Esophagus muscularis mucosa (tissue), 4 donors: Measurements from ENCODE around the gene MPRIP. TPM values are rescaled to one million over a fixed set of nuclear protein-coding genes. Genes with fewer than 3 reads are reported as not detected.
A peak's percentile ranks its signal among the peaks of the same experiment; 100 is the strongest.

Experiments
- DNase-seq: peaks from one replicate; pipeline ENCODE4 v3.0.0-alpha.2; 2017; ENCODE audit errors: extremely low spot score
- H3K27ac ChIP-seq, 4 donors: fragments of 200-600 bp; sonication (generic); replicated peaks in 1 of 4; 1 replicate in 3 of 4; 2 replicates in 1 of 4; pipeline ENCODE4 v1.5.1; 2016 to 2019; ENCODE audit warnings: mild to moderate bottlenecking in 1 of 4
- H3K27me3 ChIP-seq, 4 donors: fragments of 200-600 bp; sonication (generic); one replicate each; pipeline versions ENCODE4 v1.5.1 to v1.6.0; 2016 to 2019
- H3K36me3 ChIP-seq, 4 donors: fragments of 200-600 bp; sonication (generic); one replicate each; pipeline ENCODE4 v1.5.1; 2016 to 2019
- H3K4me1 ChIP-seq, 4 donors: fragments of 200-600 bp; sonication (generic); one replicate each; pipeline ENCODE4 v1.5.1; 2016 to 2019
- H3K4me3 ChIP-seq, 4 donors: fragments of 200-600 bp; sonication (generic); 1 replicate in 2 of 4; 2 replicates in 2 of 4; pipeline ENCODE4 v1.5.1; 2016 to 2019; ENCODE audit warnings: mild to moderate bottlenecking in 4 of 4, moderate library complexity in 1 of 4
- H3K9me3 ChIP-seq, 4 donors: fragments of 200-600 bp; sonication (generic); 1 replicate in 3 of 4; 2 replicates in 1 of 4; pipeline ENCODE4 v1.5.1; 2016 to 2019
- EP300 ChIP-seq: sonication (generic); formaldehyde crosslinking; IDR thresholded peaks from one replicate; pipeline ENCODE4 v1.6.1; 2017; ENCODE audit warnings: antibody characterized with exemption
- POLR2A ChIP-seq: fragments of 450-650 bp; IDR thresholded peaks from one replicate; pipeline ENCODE4 v1.6.1; 2017; ENCODE audit warnings: antibody characterized with exemption, moderate library complexity, mild to moderate bottlenecking, low read depth
- POLR2AphosphoS5 ChIP-seq, 2 donors: sonication (generic); formaldehyde crosslinking; IDR thresholded peaks; one replicate each; pipeline ENCODE4 v1.6.1; 2017; ENCODE audit warnings: antibody characterized with exemption in 2 of 2
- whole genome bisulfite sequencing: methylation state at CpG from one replicate; pipeline ENCODE4 v1.1.5; 2018; 5-methylcytosine and 5-hydroxymethylcytosine counted together
- intact Hi-C: fragments of 100-400 bp; cut with DNase I; formaldehyde crosslinking; loops from one replicate; pipeline ENCODE4 v1.15.1; 2023
- total RNA-seq, 4 donors: library from RNA; depleted of rRNA; stranded (reverse); fragments of >200 nt; gene quantifications; one replicate each; pipeline versions ENCODE4 v1.1.0 to v1.2.1, GENCODE V29; 2016
- TF ChIP-seq, protein P1 (sequence below), 3 experiments: fragments of 200-600 bp in 2 of 3; fragments of 450-650 bp in 1 of 3; sonication (generic) in 2 of 3; IDR thresholded peaks; one replicate each; pipeline ENCODE4 v1.5.1; 2017 to 2019; ENCODE audit warnings: antibody characterized with exemption in 3 of 3, mild to moderate bottlenecking in 2 of 3, moderate library complexity in 1 of 3

The MPRIP gene
- total RNA-seq, 4 donors from 2014 or later = 108 to 194 (median 129) TPM

DNA sequence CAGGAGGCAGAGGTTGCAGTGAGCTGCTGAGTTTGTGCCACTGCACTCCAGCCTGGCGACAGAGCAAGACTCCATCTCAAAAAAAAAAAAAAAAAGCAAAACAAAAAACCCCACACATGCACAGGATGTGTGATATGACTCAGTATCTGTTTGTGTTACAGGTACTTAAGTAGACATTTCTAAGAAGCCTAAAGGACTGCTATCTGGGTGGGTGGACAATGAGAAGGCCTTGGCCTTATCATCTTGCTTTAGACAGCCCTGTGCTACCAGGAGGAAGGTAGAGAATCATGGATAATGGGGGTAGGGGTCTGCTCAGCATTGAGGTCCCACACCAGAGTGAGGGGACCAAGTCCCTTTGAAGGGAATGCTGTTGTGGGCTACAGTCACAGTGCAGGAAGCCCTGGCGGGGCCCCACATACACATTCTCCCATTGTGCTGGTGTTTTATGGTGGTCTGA is 137.1 kb downstream of the MPRIP start:
- intact Hi-C loops = no loop called here
- TF ChIP-seq, protein P1, sequence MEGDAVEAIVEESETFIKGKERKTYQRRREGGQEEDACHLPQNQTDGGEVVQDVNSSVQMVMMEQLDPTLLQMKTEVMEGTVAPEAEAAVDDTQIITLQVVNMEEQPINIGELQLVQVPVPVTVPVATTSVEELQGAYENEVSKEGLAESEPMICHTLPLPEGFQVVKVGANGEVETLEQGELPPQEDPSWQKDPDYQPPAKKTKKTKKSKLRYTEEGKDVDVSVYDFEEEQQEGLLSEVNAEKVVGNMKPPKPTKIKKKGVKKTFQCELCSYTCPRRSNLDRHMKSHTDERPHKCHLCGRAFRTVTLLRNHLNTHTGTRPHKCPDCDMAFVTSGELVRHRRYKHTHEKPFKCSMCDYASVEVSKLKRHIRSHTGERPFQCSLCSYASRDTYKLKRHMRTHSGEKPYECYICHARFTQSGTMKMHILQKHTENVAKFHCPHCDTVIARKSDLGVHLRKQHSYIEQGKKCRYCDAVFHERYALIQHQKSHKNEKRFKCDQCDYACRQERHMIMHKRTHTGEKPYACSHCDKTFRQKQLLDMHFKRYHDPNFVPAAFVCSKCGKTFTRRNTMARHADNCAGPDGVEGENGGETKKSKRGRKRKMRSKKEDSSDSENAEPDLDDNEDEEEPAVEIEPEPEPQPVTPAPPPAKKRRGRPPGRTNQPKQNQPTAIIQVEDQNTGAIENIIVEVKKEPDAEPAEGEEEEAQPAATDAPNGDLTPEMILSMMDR (IDR thresholded peaks at IDR 0.05) = no peak
- no peak for TF ChIP-seq EP300
- TF ChIP-seq POLR2AphosphoS5 (IDR thresholded peaks at IDR 0.05) = no peak
- TF ChIP-seq POLR2A = no peak
- peaks cover 66 to 100% (median 98%) of the 10 kb centered on the region in 4 donors for H3K36me3 ChIP-seq

DNA sequence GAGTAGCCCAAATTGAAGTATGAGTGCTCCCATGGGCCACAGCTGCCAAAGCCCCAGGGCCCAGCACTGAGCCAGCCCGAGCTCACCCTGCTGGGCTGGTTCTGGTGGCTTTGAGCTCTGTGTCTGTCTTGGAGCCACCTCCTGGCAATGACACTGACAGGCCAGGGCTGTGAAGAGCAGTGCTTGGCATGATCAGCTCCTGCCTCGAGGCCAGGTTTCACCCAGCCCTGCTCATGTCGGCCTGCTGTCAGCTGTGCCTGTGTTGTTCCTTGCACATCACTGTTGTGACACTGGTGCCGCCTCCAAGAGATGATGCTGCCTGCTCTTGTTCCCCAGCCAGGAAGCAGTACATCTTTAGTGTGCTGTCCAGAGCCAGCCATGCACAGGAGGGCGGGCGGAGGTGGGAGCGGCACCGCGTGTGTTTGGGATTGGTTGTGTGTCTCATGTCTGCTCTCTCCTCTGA is 137.9 kb downstream of the MPRIP start:
- Histone ChIP-seq H3K36me3 (peaks cover 60 to 99% (median 95%) of the 10 kb centered on the region in 4 donors), H3K27me3 (no peaks in the 10 kb centered on the region), H3K27ac (peak overlapping the region in 1 of 4 donors; percentile 2), H3K4me3 (no peak overlapping the region), H3K4me1 (peaks cover 0 to 29% (median 4%) of the 10 kb centered on the region in 4 donors), H3K9me3 (no peaks in the 10 kb centered on the region)
- 85% methylated on average over 6 of the region's 9 CpGs for WGBS
- TF ChIP-seq EP300 (no peak), POLR2A (no peak), POLR2AphosphoS5 (IDR thresholded peaks at IDR 0.05) (no peak)
- TF ChIP-seq, protein P1 (IDR thresholded peaks at IDR 0.05) = no peak
- intact Hi-C loops = no loop called here
- DNase-seq = no peak

More for the DNA sequence above, 137.1 kb downstream of the MPRIP start:
- Histone ChIP-seq H3K4me1 (peaks cover 0 to 22% (median under 1%) of the 10 kb centered on the region in 4 donors), H3K4me3 (no peak overlapping the region), H3K9me3 (no peaks in the 10 kb centered on the region), H3K27ac (peak overlapping the region in 1 of 4 donors; percentile 2), H3K27me3 (no peaks in the 10 kb centered on the region)
- no peak for DNase-seq
- WGBS = 83% methylated on average over 2 of the region's 2 CpGs

DNA sequence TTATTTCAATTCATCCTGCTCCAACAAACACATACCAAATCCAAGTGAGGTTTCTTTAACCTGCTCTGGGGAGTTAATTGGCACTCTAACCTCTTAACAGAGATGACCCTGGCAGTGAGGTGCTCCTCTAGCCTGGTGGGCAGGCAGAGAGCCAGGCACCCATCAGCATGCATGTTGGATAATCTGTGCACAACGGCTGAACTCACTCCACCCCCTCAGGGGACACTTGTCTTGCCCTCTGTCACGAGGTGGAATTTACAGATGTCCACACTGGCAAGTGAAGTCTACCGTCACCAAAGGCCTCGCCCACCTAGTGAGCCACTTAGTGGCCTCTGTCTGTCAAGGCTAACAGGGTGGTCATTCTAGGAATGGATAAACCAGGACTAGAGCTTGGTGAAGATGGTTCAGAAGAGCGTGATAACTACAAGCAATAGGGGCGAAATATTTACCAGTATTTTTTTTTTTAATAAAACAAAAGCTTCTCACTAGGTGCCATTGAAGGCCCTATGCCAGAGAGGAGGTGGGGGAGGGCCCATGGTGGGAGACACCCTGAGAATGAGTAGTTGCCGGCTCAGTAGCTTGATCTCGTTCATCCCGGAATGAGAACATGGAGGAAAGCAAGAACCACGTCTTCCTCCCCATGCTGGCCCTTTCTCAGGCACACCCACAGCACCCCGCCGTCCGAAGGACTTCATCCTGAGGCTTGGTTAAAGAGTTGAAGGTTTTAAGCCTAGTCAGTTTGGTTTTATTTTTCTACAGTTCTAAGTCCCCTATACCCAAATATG is 138.7 kb downstream of the MPRIP start:
- no peak overlapping the region for H3K27ac ChIP-seq
- 75% methylated on average over 13 of the region's 13 CpGs for WGBS
- intact Hi-C loops = no loop called here
- H3K4me1 ChIP-seq = peaks cover 1 to 36% (median 7%) of the 10 kb centered on the region in 4 donors
- TF ChIP-seq EP300 = no peak
- no peak for TF ChIP-seq POLR2A
- TF ChIP-seq, protein P1 (IDR thresholded peaks at IDR 0.05) = no peak
- TF ChIP-seq POLR2AphosphoS5 (IDR thresholded peaks at IDR 0.05) = no peak
- no peak overlapping the region for H3K4me3 ChIP-seq
- no peak for DNase-seq
- no peaks in the 10 kb centered on the region for H3K27me3 ChIP-seq
- no peaks in the 10 kb centered on the region for H3K9me3 ChIP-seq
- H3K36me3 ChIP-seq = peaks cover 55 to 93% (median 87%) of the 10 kb centered on the region in 4 donors

DNA sequence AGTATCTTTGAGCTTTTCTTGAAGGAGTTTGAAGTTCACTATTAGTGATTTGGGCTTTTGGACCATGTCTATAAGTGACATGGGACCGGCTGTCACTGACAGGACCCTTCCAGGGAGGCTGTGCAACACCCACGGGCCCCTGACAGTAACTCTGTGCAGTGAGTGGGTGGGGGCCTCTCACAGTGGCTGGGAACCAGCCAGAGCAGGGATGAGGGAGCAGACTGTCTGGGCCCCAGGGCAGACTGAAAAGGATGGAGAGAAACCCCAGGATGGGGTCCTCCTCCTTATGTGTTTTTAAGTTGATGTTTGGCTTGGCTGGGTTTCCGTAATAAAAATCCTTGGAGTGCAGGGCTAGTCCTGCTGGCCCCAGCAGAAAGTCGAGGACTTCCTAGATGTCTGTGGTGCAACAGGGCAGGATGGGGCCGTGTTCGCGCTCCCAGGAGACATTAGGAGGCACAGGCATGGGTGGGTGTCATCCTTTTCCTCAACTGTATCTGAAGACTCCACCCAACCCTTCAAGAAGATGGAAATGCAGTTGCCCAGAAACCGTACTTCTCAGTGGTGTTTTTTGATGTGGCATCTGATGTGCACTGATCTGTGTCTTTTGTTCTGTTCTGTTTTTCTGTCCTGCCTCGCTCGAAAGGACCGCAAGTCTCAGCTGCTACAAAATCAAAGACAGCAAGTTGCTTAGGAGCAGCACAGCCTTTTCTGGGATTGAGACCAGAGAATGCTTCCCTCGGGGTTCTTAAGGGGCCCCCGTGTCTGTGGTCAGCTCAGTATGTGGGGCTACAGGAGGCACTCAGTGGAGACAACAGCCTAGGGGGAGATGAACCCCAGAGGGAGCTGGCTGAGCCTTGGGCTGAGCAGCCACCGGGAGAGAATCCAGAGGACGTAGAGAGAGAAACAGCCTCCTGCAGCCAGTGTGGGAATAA is 139.7 kb downstream of the MPRIP start:
- no peak overlapping the region for H3K4me3 ChIP-seq
- no peaks in the 10 kb centered on the region for H3K9me3 ChIP-seq
- TF ChIP-seq, protein P1 (IDR thresholded peaks at IDR 0.05) = no peak
- intact Hi-C loops = no loop called here
- peaks cover 47 to 84% (median 77%) of the 10 kb centered on the region in 4 donors for H3K36me3 ChIP-seq
- H3K27ac ChIP-seq = no peak overlapping the region
- H3K27me3 ChIP-seq = no peaks in the 10 kb centered on the region
- WGBS = 72% methylated on average over 15 of the region's 15 CpGs
- peaks cover 11 to 45% (median 17%) of the 10 kb centered on the region in 4 donors for H3K4me1 ChIP-seq
- DNase-seq = no peak
